Measurements from ENCODE around the gene MAEA. TPM values are rescaled to one million over a fixed set of nuclear protein-coding genes. Genes with fewer than 3 reads are reported as not detected.

The MAEA gene
- total and polyA plus RNA-seq, 4 experiments from 2014 or later: 54.1 to 106 (median 85.8) TPM

DNA sequence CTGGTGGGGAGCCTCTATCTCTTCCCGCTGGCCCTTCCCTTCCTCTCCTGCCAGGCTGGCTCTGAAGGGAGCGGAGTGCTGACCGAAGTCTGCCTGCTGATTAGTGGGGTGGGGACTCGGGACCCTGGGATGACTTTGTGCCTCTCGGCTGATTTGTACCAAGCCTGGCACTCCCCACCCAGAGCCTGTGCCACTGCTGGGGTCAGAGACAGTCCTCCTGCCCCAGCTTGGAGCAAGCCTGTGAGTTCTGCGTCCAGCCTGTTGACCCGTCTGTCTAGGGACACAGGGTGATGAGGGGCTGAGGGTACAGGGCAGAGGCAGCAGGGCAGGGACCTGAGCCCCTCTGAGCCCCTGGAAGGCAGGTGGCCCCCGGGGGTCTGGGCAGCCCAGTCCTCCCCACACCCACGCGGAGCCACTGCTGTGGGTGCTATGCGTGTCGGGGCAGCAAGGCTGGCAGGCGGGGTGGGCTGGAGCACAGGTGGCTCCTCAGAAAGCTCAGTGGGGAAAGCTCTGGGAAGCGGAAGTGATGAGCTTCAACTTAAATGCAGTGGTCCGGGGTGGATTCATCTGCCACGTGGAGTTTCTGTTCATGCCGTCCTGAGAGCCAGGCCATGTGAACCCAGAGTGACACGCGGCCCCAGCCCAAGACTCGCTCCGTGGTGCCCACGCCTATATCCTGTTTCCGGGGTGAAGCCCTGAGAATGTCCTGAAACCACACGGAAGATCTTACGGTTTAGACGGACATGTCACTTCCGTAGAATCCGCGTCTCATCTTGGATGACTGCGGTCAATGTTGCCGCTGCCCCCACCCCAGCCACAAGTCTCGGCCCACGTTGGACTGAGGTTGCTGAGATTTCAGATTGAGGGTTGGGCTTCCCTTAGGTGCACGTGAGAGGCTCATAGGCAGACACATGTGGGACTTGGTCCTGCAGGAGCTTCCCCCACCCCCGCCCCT lies 36.3 kb downstream of the MAEA start:
- Histone ChIP-seq H3K9me3 (ENCODE audit: control insufficient read depth in 1 of 2, low read length in 2 of 2) (no peaks in the 10 kb centered on the region), H3K4me1 (ENCODE audit: insufficient read depth, low read length) (peaks cover 28% of the 10 kb centered on the region), H3K36me3 (ENCODE audit: insufficient read depth, low read length) (peaks cover 32% of the 10 kb centered on the region), H3K27me3 (ENCODE audit: insufficient read depth, low read length) (no peaks in the 10 kb centered on the region), H3K4me3 (ENCODE audit: low read length in 2 of 2) (no peak overlapping the region), H3K27ac (ENCODE audit: low read depth, low read length) (no peak overlapping the region)
- Mint-ChIP-seq H3K36me3 (peaks cover 16 to 30% of the 10 kb centered on the region in 2 donors), H3K27ac (peak overlapping the region in 5 of 7 donors; percentile 31 to 70 (median 57)), H3K9me3 (no peaks in the 10 kb centered on the region), H3K4me1 (peaks cover 18 to 31% (median 26%) of the 10 kb centered on the region in 4 donors), H3K4me3 (no peak overlapping the region), H3K27me3 (no peaks in the 10 kb centered on the region)
- DNase-seq: peak in 1 of 5 donors; percentile 33
- POLR2A ChIA-PET (ENCODE audit: partially characterized antibody): interaction anchor here (1.4 kb wide), 1 partner anchor 17 kb away, joined by 5 read pairs; no protein-coding TSS in a partner anchor
- CTCF ChIA-PET (ENCODE audit: partially characterized antibody): no interaction called here
- intact Hi-C loops (cut with micrococcal nuclease): no loop called here

DNA sequence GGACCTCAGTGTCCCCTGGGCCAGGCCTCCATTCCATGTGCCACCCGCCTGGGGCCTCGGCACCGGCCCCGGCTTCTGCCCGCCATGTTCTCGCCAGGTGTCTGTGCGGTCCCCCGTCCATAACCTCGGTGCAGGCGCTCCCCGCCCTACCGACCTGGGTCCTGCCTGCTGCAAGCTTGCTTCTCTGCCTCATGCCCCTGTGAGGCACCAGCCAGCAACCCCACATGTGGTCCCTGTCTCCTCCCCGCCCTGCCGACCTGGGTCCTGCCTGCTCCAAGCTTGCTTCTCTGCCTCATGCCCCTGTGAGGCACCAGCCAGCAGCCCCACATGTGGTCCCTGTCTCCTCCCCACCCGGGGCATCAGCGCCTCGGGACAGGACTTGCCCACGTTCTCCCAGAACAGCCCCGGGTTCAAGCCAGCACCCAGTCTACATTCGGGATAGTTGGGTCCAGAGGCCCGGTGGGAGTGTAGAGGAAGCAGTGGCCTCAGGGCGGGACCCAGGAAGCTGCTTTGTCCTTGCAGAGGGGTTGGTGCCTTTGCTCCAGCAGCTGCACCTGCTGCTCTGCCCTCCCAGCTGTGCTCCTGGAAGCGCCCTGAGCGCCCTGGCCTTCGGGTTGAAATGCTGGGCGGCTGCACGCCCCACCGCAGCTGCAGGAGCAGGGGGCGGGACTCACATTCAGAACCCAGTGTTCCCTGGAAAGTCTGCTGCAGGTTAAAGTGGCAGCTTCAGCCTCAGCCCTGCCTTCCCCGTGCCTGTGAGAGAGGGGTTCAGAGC lies 37.2 kb downstream of the MAEA start:
- peak overlapping the region in 4 of 7 donors; percentile 24 to 70 (median 50) for H3K27ac Mint-ChIP-seq
- peak in 1 of 5 donors; percentile 21 for DNase-seq
- POLR2A ChIA-PET (ENCODE audit: partially characterized antibody): interaction anchor here (1.3 to 1.4 kb wide), 2 partner anchors 18 to 37 kb away, joined by 5 read pairs; partner anchors contain the start of gene MAEA

DNA sequence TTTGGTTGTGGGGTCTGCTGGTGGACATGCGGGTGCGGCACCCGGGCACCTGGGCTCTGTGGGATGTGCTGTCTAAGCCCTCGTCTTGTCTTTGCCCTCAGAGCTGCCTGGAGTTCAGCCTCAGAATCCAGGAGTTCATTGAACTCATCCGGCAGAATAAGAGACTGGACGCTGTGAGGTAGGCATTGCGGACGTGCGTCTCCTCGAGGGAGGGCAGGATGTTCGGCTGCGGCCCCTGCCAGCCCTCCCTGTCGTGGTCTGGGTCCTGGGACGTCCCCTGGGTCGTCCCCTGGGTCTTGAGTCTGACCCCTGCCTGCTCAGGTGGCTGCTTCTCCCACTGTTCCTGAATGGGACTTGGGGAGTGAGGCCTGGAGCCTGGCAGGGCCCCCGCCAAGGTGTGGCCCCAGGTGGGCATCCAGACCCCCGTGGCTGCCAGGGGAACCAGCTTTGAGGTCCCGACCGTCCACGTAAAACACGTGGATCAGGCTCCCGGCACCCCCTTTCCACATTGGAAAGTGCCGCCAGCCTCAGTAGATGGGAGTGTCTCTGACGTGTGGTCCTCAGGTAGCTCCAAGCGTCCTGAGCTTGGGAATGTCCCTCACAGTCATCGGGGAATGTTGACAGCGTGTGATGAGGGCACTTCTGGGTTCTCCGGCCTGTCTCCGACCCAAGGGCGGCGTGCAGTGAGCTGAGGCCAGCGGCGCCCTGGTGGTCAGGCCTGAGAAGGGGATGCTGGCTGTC lies 38.0 kb downstream of the MAEA start:
- peak overlapping the region in 2 of 7 donors; percentile 42 to 68 for H3K27ac Mint-ChIP-seq
- Histone ChIP-seq H3K27ac (ENCODE audit: low read depth, low read length) (no peak overlapping the region), H3K36me3 (ENCODE audit: insufficient read depth, low read length) (peaks cover 23% of the 10 kb centered on the region), H3K27me3 (ENCODE audit: insufficient read depth, low read length) (no peaks in the 10 kb centered on the region), H3K9me3 (ENCODE audit: control insufficient read depth in 1 of 2, low read length in 2 of 2) (no peaks in the 10 kb centered on the region), H3K4me3 (ENCODE audit: low read length in 2 of 2) (no peak overlapping the region), H3K4me1 (ENCODE audit: insufficient read depth, low read length) (peaks cover 45% of the 10 kb centered on the region)
- POLR2A ChIA-PET (ENCODE audit: partially characterized antibody): interaction anchor here (1.3 to 7.4 kb wide), 2 partner anchors 19 to 38 kb away, joined by 5 to 93 read pairs; partner anchors contain the start of genes MAEA and UVSSA
- DNase-seq: no peak
- H3K4me3 Mint-ChIP-seq: no peak overlapping the region
- CTCF ChIA-PET (ENCODE audit: partially characterized antibody): no interaction called here
- intact Hi-C loops (cut with micrococcal nuclease): no loop called here
- peaks cover 0 to 2% (median 0%) of the 10 kb centered on the region in 8 donors for H3K9me3 Mint-ChIP-seq
- H3K36me3 Mint-ChIP-seq: peaks cover 5 to 30% of the 10 kb centered on the region in 2 donors
- no peaks in the 10 kb centered on the region for H3K27me3 Mint-ChIP-seq
- peaks cover 18 to 48% (median 32%) of the 10 kb centered on the region in 4 donors for H3K4me1 Mint-ChIP-seq

More for the DNA sequence above, 37.2 kb downstream of the MAEA start:
- Mint-ChIP-seq H3K27me3 (no peaks in the 10 kb centered on the region), H3K4me3 (peak overlapping the region in 2 of 8 donors; percentile 15 to 27), H3K9me3 (peaks cover 0 to 2% (median 0%) of the 10 kb centered on the region in 8 donors), H3K4me1 (peaks cover 18 to 41% (median 30%) of the 10 kb centered on the region in 4 donors), H3K36me3 (peaks cover 8 to 29% of the 10 kb centered on the region in 2 donors)
- Histone ChIP-seq H3K27ac (ENCODE audit: low read depth, low read length) (no peak overlapping the region), H3K9me3 (ENCODE audit: control insufficient read depth in 1 of 2, low read length in 2 of 2) (no peaks in the 10 kb centered on the region), H3K36me3 (ENCODE audit: insufficient read depth, low read length) (peaks cover 30% of the 10 kb centered on the region), H3K4me1 (ENCODE audit: insufficient read depth, low read length) (peaks cover 38% of the 10 kb centered on the region), H3K27me3 (ENCODE audit: insufficient read depth, low read length) (no peaks in the 10 kb centered on the region), H3K4me3 (ENCODE audit: low read length in 2 of 2) (no peak overlapping the region)
- intact Hi-C loops (cut with micrococcal nuclease): no loop called here
- CTCF ChIA-PET (ENCODE audit: partially characterized antibody): no interaction called here

DNA sequence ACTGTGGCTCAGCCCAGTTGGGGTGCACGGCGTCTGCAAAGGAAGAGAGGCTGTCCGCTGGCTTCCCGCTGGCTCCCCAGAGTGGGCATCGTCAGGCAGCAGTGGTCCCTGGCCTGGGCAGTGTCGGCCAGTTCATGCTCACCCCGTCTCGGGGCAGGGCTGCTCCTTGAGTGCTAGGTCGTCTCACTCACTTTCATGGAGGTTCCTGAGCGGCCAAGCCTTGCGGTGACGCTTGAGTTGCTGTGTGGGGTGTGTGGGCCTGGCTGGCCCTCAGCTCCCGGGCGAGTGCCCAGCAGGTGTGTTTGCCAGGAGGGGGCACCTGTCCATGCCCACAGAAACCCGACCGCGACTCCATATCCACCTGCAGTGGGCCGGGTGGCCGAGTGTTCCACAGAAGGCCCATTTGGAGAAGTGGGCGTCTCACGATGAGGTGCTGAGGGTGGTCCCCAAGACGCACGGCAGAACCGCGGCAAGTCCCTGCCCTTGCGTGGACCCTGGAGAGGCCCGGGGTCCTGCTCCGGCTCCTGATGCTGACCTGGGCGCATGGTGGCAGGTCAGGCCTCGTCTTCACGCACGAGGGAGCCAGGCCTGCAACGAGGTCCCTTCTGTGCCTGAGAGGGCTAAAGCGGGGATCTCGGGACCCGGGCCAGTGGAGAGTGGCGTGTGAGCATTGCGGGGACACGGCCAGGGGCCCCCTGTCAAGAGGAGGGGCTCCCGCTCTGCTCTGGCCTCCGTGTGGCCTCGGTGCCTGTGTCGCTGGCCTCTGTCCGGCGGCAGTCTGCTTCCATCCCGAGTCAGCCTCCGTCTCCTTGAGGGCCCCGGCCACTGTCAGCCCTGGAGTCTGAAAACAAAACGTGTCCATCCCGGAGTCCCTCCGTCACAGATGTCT lies 38.8 kb downstream of the MAEA start:
- H3K9me3 ChIP-seq (ENCODE audit: control insufficient read depth in 1 of 2, low read length in 2 of 2): no peaks in the 10 kb centered on the region
- peak overlapping the region; percentile 86 to 98 (median 95) for H3K27ac Mint-ChIP-seq
- peaks cover 26% of the 10 kb centered on the region for H3K36me3 ChIP-seq (ENCODE audit: insufficient read depth, low read length)
- H3K4me1 Mint-ChIP-seq: peaks cover 18 to 48% (median 32%) of the 10 kb centered on the region in 4 donors
- H3K27me3 ChIP-seq (ENCODE audit: insufficient read depth, low read length): no peaks in the 10 kb centered on the region
- peaks cover 5 to 30% of the 10 kb centered on the region in 2 donors for H3K36me3 Mint-ChIP-seq
- no peak overlapping the region for H3K4me3 ChIP-seq (ENCODE audit: low read length in 2 of 2)
- H3K27ac ChIP-seq (ENCODE audit: low read depth, low read length): peak overlapping the region; percentile 47
- ChIA-PET POLR2A (ENCODE audit: partially characterized antibody) (interaction anchor here (0.8 to 7.4 kb wide), 7 partner anchors 12 to 80 kb away, joined by 3 to 93 read pairs (median 32); partner anchors contain the start of genes CTBP1, MAEA and UVSSA), CTCF (ENCODE audit: partially characterized antibody) (interaction anchor here (1.4 to 2.6 kb wide), 3 partner anchors 10 to 27 kb away, joined by 5 to 21 read pairs (median 6); partner anchors contain the start of gene UVSSA)
- H3K4me1 ChIP-seq (ENCODE audit: insufficient read depth, low read length): peaks cover 46% of the 10 kb centered on the region
- peak overlapping the region in 5 of 8 donors; percentile 67 to 82 (median 74) for H3K4me3 Mint-ChIP-seq
- peaks cover 0 to 2% (median 0%) of the 10 kb centered on the region in 8 donors for H3K9me3 Mint-ChIP-seq
- intact Hi-C loops (cut with micrococcal nuclease): no loop called here
- no peaks in the 10 kb centered on the region for H3K27me3 Mint-ChIP-seq
- peak in 1 of 5 donors; percentile 29 for DNase-seq

DNA sequence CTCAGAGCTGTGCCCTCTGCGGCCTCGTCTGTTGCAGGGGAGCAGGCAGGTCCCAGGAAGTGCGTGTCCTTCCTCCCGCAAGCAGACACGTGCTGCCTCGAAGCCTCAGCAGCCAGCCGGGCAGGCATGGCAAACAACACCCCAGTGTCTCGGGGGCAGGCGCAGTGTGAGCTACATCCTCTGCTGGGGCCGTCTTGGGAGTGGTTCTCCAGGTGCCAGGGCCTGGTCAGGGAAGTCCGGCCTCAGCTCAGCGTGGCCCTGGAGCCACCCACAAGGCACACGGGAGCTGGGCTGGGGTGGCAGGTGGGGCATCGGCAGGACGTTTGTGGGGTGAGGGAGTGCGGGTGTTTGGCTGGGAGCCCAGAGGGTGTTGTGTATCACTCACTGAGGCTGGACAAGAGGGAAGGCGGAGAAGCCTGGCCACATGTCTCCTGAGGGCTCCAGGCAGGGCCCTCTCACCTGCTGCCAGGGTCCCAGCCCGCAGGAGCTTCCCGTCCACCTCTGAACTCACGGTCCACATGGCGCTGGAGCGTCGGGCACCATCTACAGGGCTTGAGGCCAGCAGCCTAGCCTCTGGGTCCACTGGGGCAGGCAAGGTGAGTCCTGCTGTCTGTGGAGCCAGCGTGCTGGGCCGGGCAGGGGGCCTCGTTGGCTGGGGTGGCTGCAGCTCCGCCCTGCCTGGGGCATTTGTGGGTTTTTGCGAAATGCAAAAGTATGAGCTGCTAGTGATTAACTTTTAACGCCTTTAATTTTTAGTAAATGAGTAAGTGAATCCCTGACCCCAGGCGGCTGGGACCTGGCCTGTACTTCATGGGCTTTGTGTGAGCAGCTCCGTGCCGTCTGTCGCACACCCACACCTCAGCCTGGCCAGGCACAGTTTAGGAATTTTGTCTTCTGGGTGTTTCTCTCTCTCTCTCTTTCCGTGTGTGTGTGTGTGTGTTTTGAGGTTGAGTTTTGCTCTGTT lies 40.0 kb downstream of the MAEA start:
- Mint-ChIP-seq H3K4me1 (peaks cover 18 to 53% (median 32%) of the 10 kb centered on the region in 4 donors), H3K4me3 (peak overlapping the region; percentile 26 to 88 (median 82)), H3K36me3 (peaks cover 9 to 36% of the 10 kb centered on the region in 2 donors), H3K9me3 (peaks cover 0 to 2% (median 0%) of the 10 kb centered on the region in 8 donors), H3K27ac (peak overlapping the region; percentile 86 to 100 (median 97)), H3K27me3 (no peaks in the 10 kb centered on the region)
- Histone ChIP-seq H3K27ac (ENCODE audit: low read depth, low read length) (peak overlapping the region; percentile 47), H3K36me3 (ENCODE audit: insufficient read depth, low read length) (peaks cover 25% of the 10 kb centered on the region), H3K9me3 (ENCODE audit: control insufficient read depth in 1 of 2, low read length in 2 of 2) (no peaks in the 10 kb centered on the region), H3K4me3 (ENCODE audit: low read length in 2 of 2) (no peak overlapping the region), H3K4me1 (ENCODE audit: insufficient read depth, low read length) (peaks cover 46% of the 10 kb centered on the region), H3K27me3 (ENCODE audit: insufficient read depth, low read length) (no peaks in the 10 kb centered on the region)
- intact Hi-C loops (cut with micrococcal nuclease): loop anchor here (1.0 kb wide), 2 partner anchors 17 to 40 kb away; partner anchors contain the start of gene MAEA
- peak; percentile 51 to 77 (median 57) for DNase-seq
- ChIA-PET CTCF (ENCODE audit: partially characterized antibody) (interaction anchor here (0.9 to 2.6 kb wide), 6 partner anchors 11 to 162 kb away, joined by 3 to 21 read pairs (median 5); partner anchors contain the start of gene UVSSA), POLR2A (ENCODE audit: partially characterized antibody) (interaction anchor here (0.8 to 7.4 kb wide), 12 partner anchors 9 to 128 kb away, joined by 3 to 93 read pairs (median 6); partner anchors contain the start of genes CTBP1, MAEA and UVSSA)
